BE2C (cell line): ENCODE data around the gene TTC34.

ENCODE experiments used
- DNase-seq: peaks from one replicate; pipeline ENCODE4 v3.0.0-alpha.2; 2020
- H3K27me3 ChIP-seq: fragments of 250-450 bp; sonication (Bioruptor Pico); 2 replicates; pipeline ENCODE4 v1.5.1; 2020; ENCODE audit warnings: mild to moderate bottlenecking
- H3K36me3 ChIP-seq: fragments of 250-450 bp; sonication (Bioruptor Pico); 2 replicates; pipeline ENCODE4 v1.5.1; 2020; ENCODE audit warnings: mild to moderate bottlenecking
- H3K4me1 ChIP-seq: fragments of 250-450 bp; sonication (Bioruptor Pico); 2 replicates; pipeline ENCODE4 v1.5.1; 2020
- H3K4me3 ChIP-seq: 2 replicates; pipeline ENCODE4 v1.5.1; 2011; ENCODE audit warnings: low read depth, low read length
- H3K9me3 ChIP-seq: fragments of 250-450 bp; sonication (Bioruptor Pico); 2 replicates; pipeline ENCODE4 v1.5.1; 2020
- CTCF ChIP-seq: IDR thresholded peaks from 2 replicates; pipeline ENCODE4 v1.5.1; 2012; ENCODE audit warnings: mild to moderate bottlenecking, low read depth, low read length

Gene TTC34

DNA sequence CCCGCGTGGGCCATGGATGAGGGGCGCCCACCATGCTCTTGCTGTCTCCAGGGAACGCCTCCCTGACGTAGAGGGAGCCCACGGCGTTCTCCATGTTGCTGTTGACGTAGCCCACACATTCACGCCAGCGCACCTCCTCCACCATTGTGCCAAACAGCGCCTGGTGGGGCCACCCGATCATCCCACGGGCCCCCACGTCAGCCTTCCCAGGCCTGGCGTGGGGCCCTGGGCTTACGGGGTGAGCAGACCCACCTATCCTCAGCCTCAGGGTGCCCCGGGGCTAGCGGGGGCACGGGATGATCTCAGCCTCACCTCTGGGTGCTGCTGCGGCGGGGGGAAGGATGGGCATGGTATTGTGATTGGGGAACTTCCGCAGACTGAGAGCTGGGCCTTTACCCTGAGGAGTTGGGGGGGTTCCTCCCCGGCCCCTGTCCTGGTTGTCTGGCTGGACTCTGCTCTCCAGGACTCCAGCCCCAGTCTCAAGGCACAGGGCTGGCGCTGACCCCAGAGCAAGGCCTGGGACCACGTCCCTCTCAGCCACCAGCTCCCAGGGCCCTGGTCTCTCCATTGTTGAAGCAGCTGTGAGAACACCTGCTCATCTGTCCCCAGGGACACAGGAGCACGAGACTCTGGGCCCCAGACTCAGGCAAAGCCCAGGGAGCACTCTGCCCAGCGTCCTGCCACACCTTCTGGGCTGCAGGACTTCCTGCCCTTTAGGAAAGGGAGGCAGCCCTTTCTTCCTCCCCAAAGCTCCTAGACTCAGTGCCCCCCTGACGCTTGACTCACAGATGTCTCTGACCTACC, 204.8 kb downstream of the TTC34 start:
- H3K4me3 ChIP-seq = no peak overlapping the region
- TF ChIP-seq CTCF = no peak
- no peaks in the 10 kb centered on the region for H3K36me3 ChIP-seq

GRCh38 chr1:2595812-2596529, 205.5 kb downstream of the TTC34 start:
- Histone ChIP-seq H3K36me3 (no peaks in the 10 kb centered on the region), H3K4me3 (no peak overlapping the region), H3K4me1 (no peaks in the 10 kb centered on the region), H3K27me3 (no peaks in the 10 kb centered on the region), H3K9me3 (no peaks in the 10 kb centered on the region)
- DNase-seq = no peak
- no peak for TF ChIP-seq CTCF

More for the DNA sequence above, 204.8 kb downstream of the TTC34 start:
- no peaks in the 10 kb centered on the region for H3K4me1 ChIP-seq
- no peak for DNase-seq
- H3K27me3 ChIP-seq = no peaks in the 10 kb centered on the region
- no peaks in the 10 kb centered on the region for H3K9me3 ChIP-seq

DNA sequence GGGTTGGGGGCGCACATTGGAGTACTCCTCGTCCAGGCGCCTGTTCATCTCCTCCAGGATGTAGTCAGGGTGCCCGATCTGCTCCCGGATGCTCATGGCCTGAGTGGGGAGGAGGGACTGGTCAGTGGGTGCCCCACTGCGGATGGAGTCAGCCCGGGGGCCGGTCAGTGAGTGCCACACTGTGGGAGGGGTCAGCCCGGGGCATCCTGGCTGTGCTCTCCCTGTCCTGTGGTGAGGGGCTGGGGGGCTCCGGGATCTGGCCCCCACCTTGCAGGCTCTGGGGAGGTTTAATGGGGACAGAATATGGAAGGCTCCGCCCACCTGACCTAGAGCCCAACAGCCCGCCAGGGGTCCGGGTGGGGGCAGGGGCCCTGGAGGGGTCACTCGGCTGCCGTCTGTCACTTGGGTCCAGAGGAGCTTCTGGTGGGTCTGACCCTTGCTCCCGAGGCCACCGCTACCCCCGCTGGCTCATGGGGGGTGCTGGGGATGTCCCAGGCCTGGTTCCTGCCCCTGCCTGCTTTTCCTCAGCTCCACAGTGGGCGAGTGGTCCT, 206.2 kb downstream of the TTC34 start:
- TF ChIP-seq CTCF = no peak
- DNase-seq = no peak
- no peaks in the 10 kb centered on the region for H3K9me3 ChIP-seq
- no peaks in the 10 kb centered on the region for H3K27me3 ChIP-seq
- no peak overlapping the region for H3K4me3 ChIP-seq
- H3K4me1 ChIP-seq = no peaks in the 10 kb centered on the region
- no peaks in the 10 kb centered on the region for H3K36me3 ChIP-seq

DNA sequence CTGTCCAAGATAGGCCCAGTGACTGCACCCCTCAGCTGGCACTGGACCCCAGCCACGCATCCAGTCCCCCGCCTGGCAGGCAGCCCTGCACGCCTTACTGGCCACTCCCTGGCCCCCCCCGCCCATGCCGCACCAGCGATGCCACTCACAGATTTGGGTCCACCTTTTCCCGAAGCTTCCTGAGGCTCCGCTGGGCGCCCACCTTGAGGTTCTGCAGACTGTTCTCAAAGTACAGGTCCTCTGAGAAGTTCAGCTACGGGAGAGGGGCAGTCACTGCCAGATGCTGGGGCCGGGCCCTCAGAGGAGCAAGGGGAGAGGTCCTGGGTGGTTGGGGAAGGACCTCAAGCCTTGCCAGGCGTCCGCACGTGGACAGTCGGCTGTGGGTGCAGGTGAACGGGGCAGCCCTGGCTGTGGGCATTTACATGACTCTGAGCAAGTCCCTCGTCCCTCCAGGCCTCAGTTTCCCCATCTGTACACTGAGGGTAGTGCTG, 206.8 kb downstream of the TTC34 start:
- Histone ChIP-seq H3K4me3 (no peak overlapping the region), H3K4me1 (no peaks in the 10 kb centered on the region), H3K36me3 (no peaks in the 10 kb centered on the region), H3K27me3 (no peaks in the 10 kb centered on the region), H3K9me3 (no peaks in the 10 kb centered on the region)
- DNase-seq = no peak
- no peak for TF ChIP-seq CTCF

DNA sequence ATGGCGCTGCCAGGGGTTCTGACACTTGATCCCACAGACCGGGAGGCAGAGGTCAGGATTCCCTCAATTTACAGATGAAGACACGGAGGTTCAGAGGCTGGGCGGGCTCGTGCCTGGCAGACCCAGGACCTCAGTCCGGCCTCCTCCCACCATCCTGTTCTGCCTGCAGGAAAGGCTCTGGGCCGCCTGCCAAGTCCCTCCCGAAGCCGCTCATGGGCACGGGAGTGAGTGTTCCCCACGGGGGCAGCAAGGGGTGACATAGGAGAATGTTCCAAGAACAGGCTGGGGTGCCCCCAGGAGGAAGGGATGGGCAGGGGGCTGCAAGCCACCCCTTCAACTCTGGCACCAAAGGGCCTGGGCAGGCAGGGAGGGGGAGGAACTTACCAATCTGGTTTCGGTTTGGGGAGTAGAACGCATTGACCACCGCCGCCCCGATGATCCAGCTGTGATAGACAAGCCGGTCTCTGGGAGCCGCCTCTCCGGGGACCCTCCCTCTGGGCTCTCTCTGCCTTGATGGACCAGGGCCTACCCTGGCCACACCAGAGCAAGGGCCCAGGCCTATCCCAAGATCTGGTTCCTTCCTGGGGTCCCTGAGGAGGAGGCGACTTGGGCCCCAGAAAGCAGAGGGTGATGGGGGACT, 207.4 kb downstream of the TTC34 start:
- no peak for TF ChIP-seq CTCF
- no peaks in the 10 kb centered on the region for H3K36me3 ChIP-seq
- peak; percentile 70 for DNase-seq
- H3K4me3 ChIP-seq = no peak overlapping the region
- no peaks in the 10 kb centered on the region for H3K27me3 ChIP-seq
- H3K9me3 ChIP-seq = no peaks in the 10 kb centered on the region
- no peaks in the 10 kb centered on the region for H3K4me1 ChIP-seq
